Measurements from ENCODE around the gene SCGB1D2.

- no peak for TF ChIP-seq POLR2A (IDR thresholded peaks at IDR 0.05)
- TF ChIP-seq, protein P1, sequence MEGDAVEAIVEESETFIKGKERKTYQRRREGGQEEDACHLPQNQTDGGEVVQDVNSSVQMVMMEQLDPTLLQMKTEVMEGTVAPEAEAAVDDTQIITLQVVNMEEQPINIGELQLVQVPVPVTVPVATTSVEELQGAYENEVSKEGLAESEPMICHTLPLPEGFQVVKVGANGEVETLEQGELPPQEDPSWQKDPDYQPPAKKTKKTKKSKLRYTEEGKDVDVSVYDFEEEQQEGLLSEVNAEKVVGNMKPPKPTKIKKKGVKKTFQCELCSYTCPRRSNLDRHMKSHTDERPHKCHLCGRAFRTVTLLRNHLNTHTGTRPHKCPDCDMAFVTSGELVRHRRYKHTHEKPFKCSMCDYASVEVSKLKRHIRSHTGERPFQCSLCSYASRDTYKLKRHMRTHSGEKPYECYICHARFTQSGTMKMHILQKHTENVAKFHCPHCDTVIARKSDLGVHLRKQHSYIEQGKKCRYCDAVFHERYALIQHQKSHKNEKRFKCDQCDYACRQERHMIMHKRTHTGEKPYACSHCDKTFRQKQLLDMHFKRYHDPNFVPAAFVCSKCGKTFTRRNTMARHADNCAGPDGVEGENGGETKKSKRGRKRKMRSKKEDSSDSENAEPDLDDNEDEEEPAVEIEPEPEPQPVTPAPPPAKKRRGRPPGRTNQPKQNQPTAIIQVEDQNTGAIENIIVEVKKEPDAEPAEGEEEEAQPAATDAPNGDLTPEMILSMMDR (IDR thresholded peaks at IDR 0.05) = no peak
These were observed 24.5 kb downstream of the SCGB1D2 start for GRCh38 chr11:62266558-62266957.
